ENCODE results near the gene TOP2A.

DNA sequence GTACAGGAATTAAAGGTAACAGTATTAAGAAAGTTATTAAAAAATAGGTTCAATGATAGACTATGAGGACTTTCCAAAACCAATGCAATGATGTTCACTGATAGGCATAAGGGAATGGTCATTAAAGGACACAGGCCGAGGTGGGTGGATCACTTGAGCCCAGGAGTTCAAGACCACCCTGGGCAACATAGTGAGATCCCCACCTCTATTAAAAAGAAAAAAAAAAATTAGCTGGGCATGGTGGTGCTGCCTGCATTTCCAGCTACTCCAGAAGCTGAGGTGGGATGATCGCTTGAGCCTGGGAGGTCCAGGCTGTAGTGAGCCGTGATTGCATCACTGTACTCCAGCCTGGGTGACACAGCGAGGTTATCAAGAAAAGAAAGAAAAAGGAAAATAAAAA, 5.9 kb downstream of the TOP2A start:
- TF ChIP-seq, protein P1, sequence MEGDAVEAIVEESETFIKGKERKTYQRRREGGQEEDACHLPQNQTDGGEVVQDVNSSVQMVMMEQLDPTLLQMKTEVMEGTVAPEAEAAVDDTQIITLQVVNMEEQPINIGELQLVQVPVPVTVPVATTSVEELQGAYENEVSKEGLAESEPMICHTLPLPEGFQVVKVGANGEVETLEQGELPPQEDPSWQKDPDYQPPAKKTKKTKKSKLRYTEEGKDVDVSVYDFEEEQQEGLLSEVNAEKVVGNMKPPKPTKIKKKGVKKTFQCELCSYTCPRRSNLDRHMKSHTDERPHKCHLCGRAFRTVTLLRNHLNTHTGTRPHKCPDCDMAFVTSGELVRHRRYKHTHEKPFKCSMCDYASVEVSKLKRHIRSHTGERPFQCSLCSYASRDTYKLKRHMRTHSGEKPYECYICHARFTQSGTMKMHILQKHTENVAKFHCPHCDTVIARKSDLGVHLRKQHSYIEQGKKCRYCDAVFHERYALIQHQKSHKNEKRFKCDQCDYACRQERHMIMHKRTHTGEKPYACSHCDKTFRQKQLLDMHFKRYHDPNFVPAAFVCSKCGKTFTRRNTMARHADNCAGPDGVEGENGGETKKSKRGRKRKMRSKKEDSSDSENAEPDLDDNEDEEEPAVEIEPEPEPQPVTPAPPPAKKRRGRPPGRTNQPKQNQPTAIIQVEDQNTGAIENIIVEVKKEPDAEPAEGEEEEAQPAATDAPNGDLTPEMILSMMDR (IDR thresholded peaks at IDR 0.05), result no peak
- TF ChIP-seq POLR2AphosphoS5 (IDR thresholded peaks at IDR 0.05; ENCODE audit: insufficient read depth in 1 of 2, low read depth in 1 of 2), result no peak

All from vagina (tissue), 2 donors.